Measurements from ENCODE around the gene TTC39B.

DNA sequence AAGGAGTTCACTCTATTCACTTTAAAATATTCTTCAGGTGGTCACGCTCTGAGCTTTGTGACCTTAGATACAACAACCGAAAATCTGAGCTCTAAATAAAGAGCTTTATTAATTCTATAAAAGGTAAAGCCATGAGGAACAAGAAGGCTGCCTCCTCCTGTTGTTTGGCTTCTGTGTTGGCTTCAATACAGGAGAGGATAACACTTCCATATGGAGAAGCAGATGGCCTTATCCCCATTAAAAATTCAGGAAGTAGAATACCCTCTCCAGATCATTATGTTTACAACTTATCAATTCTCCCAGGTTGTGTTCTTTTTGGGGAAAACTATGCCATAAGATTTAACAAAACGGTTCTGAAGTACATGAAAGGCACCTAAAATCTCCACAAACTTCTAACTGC is 128.4 kb downstream of the TTC39B start:
- TF ChIP-seq, protein P1, sequence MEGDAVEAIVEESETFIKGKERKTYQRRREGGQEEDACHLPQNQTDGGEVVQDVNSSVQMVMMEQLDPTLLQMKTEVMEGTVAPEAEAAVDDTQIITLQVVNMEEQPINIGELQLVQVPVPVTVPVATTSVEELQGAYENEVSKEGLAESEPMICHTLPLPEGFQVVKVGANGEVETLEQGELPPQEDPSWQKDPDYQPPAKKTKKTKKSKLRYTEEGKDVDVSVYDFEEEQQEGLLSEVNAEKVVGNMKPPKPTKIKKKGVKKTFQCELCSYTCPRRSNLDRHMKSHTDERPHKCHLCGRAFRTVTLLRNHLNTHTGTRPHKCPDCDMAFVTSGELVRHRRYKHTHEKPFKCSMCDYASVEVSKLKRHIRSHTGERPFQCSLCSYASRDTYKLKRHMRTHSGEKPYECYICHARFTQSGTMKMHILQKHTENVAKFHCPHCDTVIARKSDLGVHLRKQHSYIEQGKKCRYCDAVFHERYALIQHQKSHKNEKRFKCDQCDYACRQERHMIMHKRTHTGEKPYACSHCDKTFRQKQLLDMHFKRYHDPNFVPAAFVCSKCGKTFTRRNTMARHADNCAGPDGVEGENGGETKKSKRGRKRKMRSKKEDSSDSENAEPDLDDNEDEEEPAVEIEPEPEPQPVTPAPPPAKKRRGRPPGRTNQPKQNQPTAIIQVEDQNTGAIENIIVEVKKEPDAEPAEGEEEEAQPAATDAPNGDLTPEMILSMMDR (IDR thresholded peaks at IDR 0.05): no peak
- no peak for TF ChIP-seq EZH2 (IDR thresholded peaks at IDR 0.05)

All from neural progenitor cell (in vitro differentiated cells).